Endothelial cell of umbilical vein (primary cell): ENCODE measurements around the gene CLCNKA. TPM values are rescaled to one million over a fixed set of nuclear protein-coding genes. Genes with fewer than 3 reads are reported as not detected.

ENCODE experiments used
- BruUV-seq: library from RNA; stranded (reverse); fragments of 400-500 nt; replicated peaks from 2 replicates; lab custom pipeline; 2021; lab: Mats Ljungman, UMichigan
- CTCF ChIA-PET: fragments of 300-600, 350-600 bp; sonication (Branson Sonifier 250); formaldehyde crosslinking; loops from one replicate; lab custom pipeline; 2021; ENCODE audit warnings: antibody characterized with exemption, inconsistent platforms; lab: Charles Lee
- POLR2A ChIA-PET: fragments of 300-600, 350-600 bp; sonication (Branson Sonifier 250); formaldehyde crosslinking; loops from one replicate; lab custom pipeline; 2021; ENCODE audit warnings: antibody characterized with exemption, inconsistent platforms; lab: Charles Lee
- DNase-seq: peaks from one replicate; pipeline ENCODE4 v3.0.0-alpha.2; 2011; ENCODE audit warnings: low read depth, low spot score
- FAIRE-seq: peaks from 2 replicates; lab custom pipeline; 2011; peaks lifted over from hg19 to GRCh38; lab: Jason Lieb, UNC
- H2AFZ ChIP-seq: 2 replicates; pipeline ENCODE4 v1.6.0; 2012; ENCODE audit warnings: low read depth, low read length, control low read depth, inconsistent platforms
- H3K27ac ChIP-seq: 2 replicates; pipeline ENCODE4 v1.5.1; 2011; ENCODE audit warnings: low read depth, mild to moderate bottlenecking, control low read depth, low read length, moderate library complexity; ENCODE audit not compliant: insufficient read depth
- H3K27me3 ChIP-seq, 2 experiments: 2 replicates each; pipeline versions ENCODE4 v1.6.0 to v1.6.1; 2011; ENCODE audit warnings: low read length in 2 of 2, mixed read lengths in 1 of 2; ENCODE audit not compliant: control insufficient read depth in 2 of 2, insufficient read depth in 2 of 2
- H3K36me3 ChIP-seq, 2 experiments: 2 replicates in 1 of 2; 3 replicates in 1 of 2; pipeline ENCODE4 v1.5.1; 2011; ENCODE audit warnings: low read length in 2 of 2, mild to moderate bottlenecking in 1 of 2, moderate library complexity in 1 of 2; ENCODE audit not compliant: control insufficient read depth in 2 of 2, insufficient read depth in 2 of 2; ENCODE audit errors: extremely low read depth in 1 of 2
- H3K4me1 ChIP-seq: 3 replicates; pipeline ENCODE4 v1.5.1; 2011; ENCODE audit warnings: mild to moderate bottlenecking, low read length; ENCODE audit not compliant: control insufficient read depth, insufficient read depth; ENCODE audit errors: extremely low read depth
- H3K4me2 ChIP-seq: 2 replicates; pipeline ENCODE4 v1.6.1; 2011; ENCODE audit warnings: low read length, control low read depth, mixed read lengths; ENCODE audit not compliant: insufficient read depth
- H3K4me3 ChIP-seq, 3 experiments: fragments of 200-600 bp in 1 of 3; sonication (generic), shearing (Covaris generic) in 1 of 3; replicated peaks in 1 of 3; 2 replicates each; pipeline ENCODE4 v1.5.1; 2011 to 2016; ENCODE audit warnings: control low read depth in 3 of 3, low read length in 3 of 3, mild to moderate bottlenecking in 2 of 3, inconsistent platforms in 1 of 3, low read depth in 1 of 3, moderate library complexity in 1 of 3; ENCODE audit not compliant: insufficient read depth in 1 of 3
- H3K79me2 ChIP-seq: 2 replicates; pipeline ENCODE4 v1.6.0; 2012; ENCODE audit warnings: low read length, inconsistent platforms; ENCODE audit not compliant: control insufficient read depth, insufficient read depth
- H3K9ac ChIP-seq: replicated peaks from 2 replicates; pipeline ENCODE3; 2011; ENCODE audit warnings: low read length, control low read depth; ENCODE audit not compliant: insufficient read depth; ENCODE audit errors: extremely low read depth
- H3K9me1 ChIP-seq: replicated peaks from 3 replicates; pipeline ENCODE4 v1.6.0; 2011; ENCODE audit warnings: mild to moderate bottlenecking, low read length; ENCODE audit not compliant: control insufficient read depth, insufficient read depth; ENCODE audit errors: extremely low read depth
- H3K9me3 ChIP-seq: replicated peaks from 2 replicates; pipeline ENCODE4 v1.5.1; 2012; ENCODE audit warnings: low read length, inconsistent platforms; ENCODE audit not compliant: control insufficient read depth, insufficient read depth
- H4K20me1 ChIP-seq: replicated peaks from 2 replicates; pipeline ENCODE3; 2011; ENCODE audit warnings: mild to moderate bottlenecking, low read length; ENCODE audit not compliant: control insufficient read depth, insufficient read depth; ENCODE audit errors: extremely low read depth
- CTCF ChIP-seq, 2 donors: IDR thresholded peaks; 1 replicate in 1 of 2; 2 replicates in 1 of 2; pipeline ENCODE4 v1.5.1; 2011; ENCODE audit warnings: low read length in 2 of 2, mild to moderate bottlenecking in 2 of 2, moderate library complexity in 2 of 2, control low read depth in 1 of 2, inconsistent platforms in 1 of 2, low read depth in 1 of 2; ENCODE audit not compliant: insufficient read depth in 1 of 2; ENCODE audit errors: extremely low read depth in 1 of 2
- MAX ChIP-seq: IDR thresholded peaks from 2 replicates; pipeline ENCODE4 v1.6.1; 2011; ENCODE audit not compliant: insufficient read depth, insufficient read length
- MYC ChIP-seq: IDR thresholded peaks from one replicate; pipeline ENCODE4 v1.6.1; 2011; ENCODE audit warnings: mild to moderate bottlenecking, low read depth, low read length
- dilution Hi-C: fragments of 300-500 bp; cut with MboI; formaldehyde crosslinking; loops from one replicate; pipeline ENCODE4 v1.15.0; 2019; ENCODE audit warnings: low sequenced_read_pairs; ENCODE audit not compliant: extremely low pct_ligation_motif_present
- intact Hi-C: fragments of 100-400 bp; cut with micrococcal nuclease; formaldehyde crosslinking; loops from one replicate; pipeline ENCODE4 v1.10.0; 2022
- polyA plus RNA-seq, 4 experiments: library from polyadenylated mRNA; depleted of rRNA in 3 of 4; stranded (reverse) in 3 of 4; unstranded in 1 of 4; fragments of >200 nt; gene quantifications; 2 replicates each; pipeline versions ENCODE4 v1.2.1 to v1.2.3, GENCODE V29; 2011 to 2012; ENCODE audit warnings: missing spikeins in 1 of 4
- total RNA-seq: library from RNA; stranded (reverse); gene quantifications from 2 replicates; pipeline ENCODE4 v1.2.3, GENCODE V29; 2021

The CLCNKA gene
- total and polyA plus RNA-seq, 2 donors (not counting 3 experiments of a cell fraction or from before 2014, with no cell fraction given) = not detected

GRCh38 chr1:15975358-15975804, 46.5 kb upstream of the CLCNKA start:
- peak overlapping the region; percentile 80 for H3K4me2 ChIP-seq
- peaks cover 2% of the 10 kb centered on the region for H4K20me1 ChIP-seq
- DNase-seq (peak; percentile 62), FAIRE-seq (peak; percentile 4)
- H3K4me1 ChIP-seq = peaks cover 7% of the 10 kb centered on the region
- no peaks in the 10 kb centered on the region for H3K9me1 ChIP-seq
- H3K4me3 ChIP-seq = peak overlapping the region; percentile 61 to 92 (median 88)
- H3K9me3 ChIP-seq = no peaks in the 10 kb centered on the region
- peak in 1 of 2 donors; percentile 30 for TF ChIP-seq CTCF (IDR thresholded peaks at IDR 0.05; ENCODE audit: extremely low read depth in 1 of 2, insufficient read depth in 1 of 2, low read depth in 1 of 2, low read length in 2 of 2)
- no peak for TF ChIP-seq MYC
- no peak for TF ChIP-seq MAX
- ChIA-PET POLR2A (interaction anchor here (1.3 kb wide), 1 partner anchor 25 kb away, joined by 3 read pairs; no protein-coding TSS in a partner anchor), CTCF (interaction anchor here (0.6 to 2.8 kb wide), 10 partner anchors 14 to 183 kb away, joined by 3 to 18 read pairs (median 4); no protein-coding TSS in a partner anchor)
- dilution Hi-C loops = no loop called here
- H3K27me3 ChIP-seq = no peaks in the 10 kb centered on the region
- intact Hi-C loops = loop anchor here (2.0 kb wide), 1 partner anchor 17 kb away; no protein-coding TSS in a partner anchor
- H3K36me3 ChIP-seq = peaks cover 7 to 10% of the 10 kb centered on the region in 2 experiments
- H3K27ac ChIP-seq = peak overlapping the region; percentile 33
- BruUV-seq = no TSS peak
- H3K9ac ChIP-seq = peak overlapping the region; percentile 78
- H2AFZ ChIP-seq = peak overlapping the region; percentile 82
- peaks cover 44% of the 10 kb centered on the region for H3K79me2 ChIP-seq
